SK-N-SH treated with all-trans-retinoic acid at 6 μM for 48 hours (cell line): Measurements from ENCODE around the gene GSTA2.

Experiments
- TF ChIP-seq, protein P1 (sequence below): fragments of 250-450 bp; sonication (Bioruptor Pico); IDR thresholded peaks from 2 replicates; pipeline ENCODE4 v1.5.0; 2020; ENCODE audit warnings: mild to moderate bottlenecking, moderate library complexity
- TF ChIP-seq, protein P2 (sequence below): fragments of 250-450 bp; sonication (Bioruptor Pico); IDR thresholded peaks from 2 replicates; pipeline ENCODE4 v1.8.0; 2020; ENCODE audit warnings: mild to moderate bottlenecking, moderate library complexity, borderline replicate concordance

DNA sequence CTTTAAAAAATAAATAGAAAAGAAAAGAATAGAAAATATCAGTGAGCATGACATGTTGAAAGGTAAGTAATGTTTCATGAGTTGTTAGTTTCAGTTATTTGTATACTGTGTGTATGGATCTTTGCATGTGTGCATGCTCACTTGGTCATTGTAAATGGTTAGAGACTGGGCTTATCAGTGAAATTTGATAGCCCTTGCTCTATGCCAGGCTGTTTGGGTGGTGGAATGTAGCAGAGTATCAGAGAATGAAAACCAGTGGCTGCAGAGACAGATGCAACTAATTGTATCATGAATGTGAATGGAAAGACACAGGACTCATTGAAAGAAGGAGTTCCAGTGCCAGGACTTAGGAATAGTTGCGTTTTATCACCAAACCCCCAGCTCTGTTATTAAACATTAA lies 4.2 kb downstream of the GSTA2 start:
- TF ChIP-seq, protein P1, sequence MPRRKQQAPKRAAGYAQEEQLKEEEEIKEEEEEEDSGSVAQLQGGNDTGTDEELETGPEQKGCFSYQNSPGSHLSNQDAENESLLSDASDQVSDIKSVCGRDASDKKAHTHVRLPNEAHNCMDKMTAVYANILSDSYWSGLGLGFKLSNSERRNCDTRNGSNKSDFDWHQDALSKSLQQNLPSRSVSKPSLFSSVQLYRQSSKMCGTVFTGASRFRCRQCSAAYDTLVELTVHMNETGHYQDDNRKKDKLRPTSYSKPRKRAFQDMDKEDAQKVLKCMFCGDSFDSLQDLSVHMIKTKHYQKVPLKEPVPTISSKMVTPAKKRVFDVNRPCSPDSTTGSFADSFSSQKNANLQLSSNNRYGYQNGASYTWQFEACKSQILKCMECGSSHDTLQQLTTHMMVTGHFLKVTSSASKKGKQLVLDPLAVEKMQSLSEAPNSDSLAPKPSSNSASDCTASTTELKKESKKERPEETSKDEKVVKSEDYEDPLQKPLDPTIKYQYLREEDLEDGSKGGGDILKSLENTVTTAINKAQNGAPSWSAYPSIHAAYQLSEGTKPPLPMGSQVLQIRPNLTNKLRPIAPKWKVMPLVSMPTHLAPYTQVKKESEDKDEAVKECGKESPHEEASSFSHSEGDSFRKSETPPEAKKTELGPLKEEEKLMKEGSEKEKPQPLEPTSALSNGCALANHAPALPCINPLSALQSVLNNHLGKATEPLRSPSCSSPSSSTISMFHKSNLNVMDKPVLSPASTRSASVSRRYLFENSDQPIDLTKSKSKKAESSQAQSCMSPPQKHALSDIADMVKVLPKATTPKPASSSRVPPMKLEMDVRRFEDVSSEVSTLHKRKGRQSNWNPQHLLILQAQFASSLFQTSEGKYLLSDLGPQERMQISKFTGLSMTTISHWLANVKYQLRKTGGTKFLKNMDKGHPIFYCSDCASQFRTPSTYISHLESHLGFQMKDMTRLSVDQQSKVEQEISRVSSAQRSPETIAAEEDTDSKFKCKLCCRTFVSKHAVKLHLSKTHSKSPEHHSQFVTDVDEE (CRISPR knock-in tag), result no peak
- TF ChIP-seq, protein P2, sequence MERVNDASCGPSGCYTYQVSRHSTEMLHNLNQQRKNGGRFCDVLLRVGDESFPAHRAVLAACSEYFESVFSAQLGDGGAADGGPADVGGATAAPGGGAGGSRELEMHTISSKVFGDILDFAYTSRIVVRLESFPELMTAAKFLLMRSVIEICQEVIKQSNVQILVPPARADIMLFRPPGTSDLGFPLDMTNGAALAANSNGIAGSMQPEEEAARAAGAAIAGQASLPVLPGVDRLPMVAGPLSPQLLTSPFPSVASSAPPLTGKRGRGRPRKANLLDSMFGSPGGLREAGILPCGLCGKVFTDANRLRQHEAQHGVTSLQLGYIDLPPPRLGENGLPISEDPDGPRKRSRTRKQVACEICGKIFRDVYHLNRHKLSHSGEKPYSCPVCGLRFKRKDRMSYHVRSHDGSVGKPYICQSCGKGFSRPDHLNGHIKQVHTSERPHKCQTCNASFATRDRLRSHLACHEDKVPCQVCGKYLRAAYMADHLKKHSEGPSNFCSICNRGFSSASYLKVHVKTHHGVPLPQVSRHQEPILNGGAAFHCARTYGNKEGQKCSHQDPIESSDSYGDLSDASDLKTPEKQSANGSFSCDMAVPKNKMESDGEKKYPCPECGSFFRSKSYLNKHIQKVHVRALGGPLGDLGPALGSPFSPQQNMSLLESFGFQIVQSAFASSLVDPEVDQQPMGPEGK, result no peak
